Astrocyte (in vitro differentiated cells and primary cell): ENCODE data around the gene ADGRF5.

Experiments
- EZH2 ChIP-seq: IDR thresholded peaks from 2 replicates; pipeline ENCODE4 v1.6.1; 2012; ENCODE audit warnings: mild to moderate bottlenecking, low read length, inconsistent platforms; ENCODE audit not compliant: insufficient read depth
- TF ChIP-seq, protein P1 (sequence below): IDR thresholded peaks from 2 replicates; pipeline ENCODE4 v1.5.1; 2011; ENCODE audit warnings: low read depth, mild to moderate bottlenecking, inconsistent platforms, low read length, moderate library complexity; ENCODE audit not compliant: insufficient read depth

DNA sequence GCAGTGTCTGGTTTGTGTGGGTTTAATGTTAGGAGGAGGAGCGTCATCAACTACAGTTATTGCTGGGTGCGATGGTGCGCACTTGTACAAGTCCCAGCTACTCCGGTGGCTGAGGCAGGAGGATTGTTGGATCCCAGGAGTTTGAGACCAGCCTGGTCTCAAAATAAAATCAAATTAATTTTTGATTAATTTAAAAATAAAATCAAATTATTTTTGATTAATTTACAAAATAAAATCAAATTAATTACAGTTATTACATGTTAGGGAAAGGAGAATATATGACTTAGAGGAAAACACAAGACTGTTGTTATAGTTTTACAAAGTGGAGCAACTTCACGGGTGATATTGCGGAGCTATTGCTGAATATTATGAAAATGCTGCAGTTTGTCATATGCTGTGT lies 34.7 kb upstream of the ADGRF5 start:
- TF ChIP-seq EZH2: no peak
- TF ChIP-seq, protein P1, sequence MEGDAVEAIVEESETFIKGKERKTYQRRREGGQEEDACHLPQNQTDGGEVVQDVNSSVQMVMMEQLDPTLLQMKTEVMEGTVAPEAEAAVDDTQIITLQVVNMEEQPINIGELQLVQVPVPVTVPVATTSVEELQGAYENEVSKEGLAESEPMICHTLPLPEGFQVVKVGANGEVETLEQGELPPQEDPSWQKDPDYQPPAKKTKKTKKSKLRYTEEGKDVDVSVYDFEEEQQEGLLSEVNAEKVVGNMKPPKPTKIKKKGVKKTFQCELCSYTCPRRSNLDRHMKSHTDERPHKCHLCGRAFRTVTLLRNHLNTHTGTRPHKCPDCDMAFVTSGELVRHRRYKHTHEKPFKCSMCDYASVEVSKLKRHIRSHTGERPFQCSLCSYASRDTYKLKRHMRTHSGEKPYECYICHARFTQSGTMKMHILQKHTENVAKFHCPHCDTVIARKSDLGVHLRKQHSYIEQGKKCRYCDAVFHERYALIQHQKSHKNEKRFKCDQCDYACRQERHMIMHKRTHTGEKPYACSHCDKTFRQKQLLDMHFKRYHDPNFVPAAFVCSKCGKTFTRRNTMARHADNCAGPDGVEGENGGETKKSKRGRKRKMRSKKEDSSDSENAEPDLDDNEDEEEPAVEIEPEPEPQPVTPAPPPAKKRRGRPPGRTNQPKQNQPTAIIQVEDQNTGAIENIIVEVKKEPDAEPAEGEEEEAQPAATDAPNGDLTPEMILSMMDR: no peak
